Aorta (tissue), 5 donors: ENCODE results near the gene MACROD1. TPM values are rescaled to one million over a fixed set of nuclear protein-coding genes. Genes with fewer than 3 reads are reported as not detected.

Experiments used
- ATAC-seq: fragments of 200-7000 bp; cut with Tn5 transposase; one replicate; pipeline ENCODE4 v1.9.1; 2022; ENCODE audit warnings: moderate library complexity; ENCODE audit not compliant: low FRiP score
- DNase-seq, 2 donors: peaks; one replicate each; pipeline ENCODE4 v3.0.0-alpha.2; 2020
- H3K27ac ChIP-seq, 2 donors: one replicate each; pipeline ENCODE4 v1.5.1; 2013; ENCODE audit warnings: low read length in 2 of 2, mild to moderate bottlenecking in 2 of 2, moderate library complexity in 2 of 2, control low read depth in 1 of 2, inconsistent platforms in 1 of 2, low read depth in 1 of 2
- H3K27me3 ChIP-seq, 2 donors: one replicate each; pipeline ENCODE4 v1.6.1; 2013; ENCODE audit warnings: control low read depth in 1 of 2, low read length in 1 of 2, mild to moderate bottlenecking in 1 of 2, moderate library complexity in 1 of 2; ENCODE audit not compliant: insufficient read depth in 2 of 2, control insufficient read depth in 1 of 2
- H3K36me3 ChIP-seq, 2 donors: one replicate each; pipeline ENCODE4 v1.6.1; 2013; ENCODE audit warnings: control low read depth in 1 of 2, low read length in 1 of 2, mild to moderate bottlenecking in 1 of 2; ENCODE audit not compliant: insufficient read depth in 2 of 2, control insufficient read depth in 1 of 2
- H3K4me1 ChIP-seq, 2 donors: one replicate each; pipeline ENCODE4 v1.6.1; 2013; ENCODE audit warnings: low read length in 2 of 2, control low read depth in 1 of 2, mild to moderate bottlenecking in 1 of 2, moderate library complexity in 1 of 2; ENCODE audit not compliant: insufficient read depth in 2 of 2, control insufficient read depth in 1 of 2
- H3K4me3 ChIP-seq, 2 donors: one replicate each; pipeline ENCODE4 v1.5.1; 2013; ENCODE audit warnings: low read length in 2 of 2, control low read depth in 1 of 2, mild to moderate bottlenecking in 1 of 2
- H3K9me3 ChIP-seq: one replicate; pipeline ENCODE4 v1.6.1; 2013; ENCODE audit warnings: mild to moderate bottlenecking, low read length; ENCODE audit not compliant: control insufficient read depth
- WGBS, 2 donors: extraction: QIAGEN DNeasy Blood & Tissue Kit; methylation state at CpG; one replicate each; pipeline ENCODE4 v1.1.7; 2013; 5-methylcytosine and 5-hydroxymethylcytosine counted together
- intact Hi-C, 2 donors: fragments of 100-400 bp; cut with DNase I; formaldehyde crosslinking; loops; one replicate each; pipeline versions ENCODE4 v1.14.2 to v1.15.0; 2022
- polyA plus RNA-seq, 2 donors: library from polyadenylated mRNA; stranded (reverse); fragments of 200-250 nt; gene quantifications; one replicate each; pipeline ENCODE4 v1.2.3, GENCODE V29; 2013
- total RNA-seq, 2 donors: library from RNA; stranded (reverse); fragmentation: NEBNext Ultra II Directional; extraction: Animal tissue kit (Norgen Biotek cat#: 25700); gene quantifications; one replicate each; pipeline ENCODE4 v1.2.1, GENCODE V29; 2021
- donor health status: healthy with polysubstance abuse.
- donor health status: Bipolar disorder and iron deficiency.
- donor health status: DM: no; HTN: no; CAD: no.
- donor health status: DM: no; HTN: no; CAD: no.
- donor health status: DM: yes; HTN: yes; CAD: no.

MACROD1 gene
- total and polyA plus RNA-seq, 4 donors = 12.7 to 125 (median 65.2) TPM

DNA sequence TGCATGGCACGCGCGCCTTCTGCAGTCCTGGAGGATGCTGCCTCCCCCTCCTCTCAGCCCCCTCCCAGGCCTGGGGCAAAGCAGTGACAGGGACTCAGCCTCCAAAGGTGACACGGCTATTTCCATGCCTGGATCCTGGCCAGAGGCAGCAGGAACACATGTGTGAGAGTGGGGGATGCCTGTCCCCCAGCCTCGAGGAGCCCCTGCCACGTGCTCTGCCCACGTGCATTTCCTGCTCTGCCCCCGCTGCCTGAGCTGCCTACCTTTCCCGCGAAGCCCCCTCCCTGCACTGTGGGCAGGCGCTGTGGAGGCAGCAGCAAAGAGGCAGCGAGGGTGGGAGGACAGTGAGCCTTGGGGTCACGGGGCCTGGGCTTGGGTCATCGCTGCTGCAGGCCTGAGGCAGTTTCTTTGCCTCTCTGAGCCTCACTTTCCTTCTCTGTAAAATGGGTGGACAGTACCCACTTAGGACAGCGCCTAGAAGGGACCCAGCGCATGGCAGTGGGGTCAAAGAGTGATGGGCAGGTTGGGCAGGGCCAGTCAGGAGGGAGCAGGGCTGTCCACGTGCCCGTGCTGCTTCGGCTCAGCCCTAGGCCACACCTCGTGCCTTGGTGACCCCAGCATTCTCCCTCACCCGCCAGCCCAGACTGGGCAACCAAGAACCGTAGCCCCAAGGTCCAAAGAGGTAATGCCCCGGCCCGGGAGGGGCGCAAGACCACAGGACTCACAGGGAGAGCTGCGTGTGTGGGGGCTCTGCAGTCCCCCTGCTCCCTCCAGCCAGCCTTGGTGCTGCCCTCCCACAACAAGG lies 81.6 kb downstream of the MACROD1 start:
- intact Hi-C loops = no loop called here
- ATAC-seq = no peak
- 85 to 90% methylated on average over 26 of the region's 26 CpGs for WGBS, 2 donors

GRCh38 chr11:64083398-64084080 lies 82.4 kb downstream of the MACROD1 start:
- 84 to 85% methylated on average over 26 to 28 of the region's 28 CpGs for WGBS, 2 donors
- intact Hi-C loops = no loop called here
- no peak overlapping the region for H3K27ac ChIP-seq
- no peaks in the 10 kb centered on the region for H3K9me3 ChIP-seq
- no peaks in the 10 kb centered on the region for H3K4me1 ChIP-seq
- no peak for ATAC-seq
- H3K36me3 ChIP-seq = no peaks in the 10 kb centered on the region
- H3K27me3 ChIP-seq = no peaks in the 10 kb centered on the region
- no peak overlapping the region for H3K4me3 ChIP-seq
- DNase-seq = no peak

More for the DNA sequence above, 81.6 kb downstream of the MACROD1 start:
- H3K27me3 ChIP-seq = no peaks in the 10 kb centered on the region
- DNase-seq = no peak
- H3K9me3 ChIP-seq = no peaks in the 10 kb centered on the region
- H3K4me3 ChIP-seq = no peak overlapping the region
- H3K27ac ChIP-seq = no peak overlapping the region
- no peaks in the 10 kb centered on the region for H3K36me3 ChIP-seq
- no peaks in the 10 kb centered on the region for H3K4me1 ChIP-seq

- Histone ChIP-seq H3K27ac (no peak overlapping the region), H3K9me3 (no peaks in the 10 kb centered on the region), H3K4me3 (no peak overlapping the region), H3K4me1 (no peaks in the 10 kb centered on the region), H3K27me3 (no peaks in the 10 kb centered on the region), H3K36me3 (no peaks in the 10 kb centered on the region)
- DNase-seq = no peak
- WGBS, 2 donors = 73 to 80% methylated on average over 27 of the region's 27 CpGs
- intact Hi-C loops = no loop called here
- ATAC-seq = no peak
Observed at GRCh38 chr11:64081745-64082442, 84.0 kb downstream of the MACROD1 start.

GRCh38 chr11:64080390-64080789 lies 85.5 kb downstream of the MACROD1 start:
- Histone ChIP-seq H3K27ac (no peak overlapping the region), H3K27me3 (no peaks in the 10 kb centered on the region), H3K4me1 (no peaks in the 10 kb centered on the region), H3K4me3 (no peak overlapping the region), H3K9me3 (no peaks in the 10 kb centered on the region), H3K36me3 (no peaks in the 10 kb centered on the region)
- DNase-seq (no peak), ATAC-seq (no peak)
- intact Hi-C loops = no loop called here
- 88% methylated on average over 10 of the region's 10 CpGs for WGBS, 2 donors

- Histone ChIP-seq H3K36me3 (no peaks in the 10 kb centered on the region), H3K9me3 (no peaks in the 10 kb centered on the region), H3K27me3 (no peaks in the 10 kb centered on the region), H3K4me1 (no peaks in the 10 kb centered on the region), H3K4me3 (no peak overlapping the region), H3K27ac (no peak overlapping the region)
- WGBS, 2 donors = 77 to 82% methylated on average over 13 of the region's 13 CpGs
- DNase-seq (no peak), ATAC-seq (no peak)
- intact Hi-C loops = no loop called here
Observed at GRCh38 chr11:64078905-64079304, 87.0 kb downstream of the MACROD1 start.

- no peaks in the 10 kb centered on the region for H3K4me1 ChIP-seq
- DNase-seq (no peak), ATAC-seq (no peak)
- H3K36me3 ChIP-seq = no peaks in the 10 kb centered on the region
- 83 to 88% methylated on average over 11 of the region's 11 CpGs for WGBS, 2 donors
- H3K27ac ChIP-seq = no peak overlapping the region
- H3K9me3 ChIP-seq = no peaks in the 10 kb centered on the region
- no peaks in the 10 kb centered on the region for H3K27me3 ChIP-seq
- intact Hi-C loops = no loop called here
- H3K4me3 ChIP-seq = no peak overlapping the region
Observed at GRCh38 chr11:64078284-64078683, 87.6 kb downstream of the MACROD1 start.

GRCh38 chr11:64077607-64078006 lies 88.3 kb downstream of the MACROD1 start:
- ATAC-seq = no peak
- H3K36me3 ChIP-seq = no peaks in the 10 kb centered on the region
- intact Hi-C loops = no loop called here
- H3K27me3 ChIP-seq = no peaks in the 10 kb centered on the region
- no peak overlapping the region for H3K4me3 ChIP-seq
- H3K27ac ChIP-seq = no peak overlapping the region
- WGBS, 2 donors = 90 to 91% methylated on average over 12 of the region's 12 CpGs
- H3K9me3 ChIP-seq = no peaks in the 10 kb centered on the region
- H3K4me1 ChIP-seq = no peaks in the 10 kb centered on the region
- no peak for DNase-seq

DNA sequence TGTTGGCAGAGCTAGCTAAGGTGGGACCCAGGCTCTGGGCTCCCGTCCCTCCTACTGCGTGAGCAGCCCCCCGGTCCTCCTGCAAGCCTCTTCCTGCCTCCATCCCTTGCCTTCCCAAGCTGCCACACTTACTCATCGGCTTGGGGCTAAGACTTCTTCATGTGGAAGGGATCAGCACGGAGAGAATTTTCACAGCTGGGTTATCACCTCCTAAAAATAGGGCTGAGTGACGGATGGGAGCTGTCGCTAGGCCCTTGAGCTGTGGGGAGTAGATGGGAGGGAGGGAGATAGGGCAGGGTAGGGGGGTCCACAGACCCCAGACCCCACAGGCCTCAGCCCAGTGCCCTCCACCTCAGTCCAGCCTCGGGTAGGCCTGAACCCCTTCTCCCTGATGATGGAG lies 89.2 kb downstream of the MACROD1 start:
- H3K27ac ChIP-seq = no peak overlapping the region
- no peaks in the 10 kb centered on the region for H3K36me3 ChIP-seq
- 78 to 81% methylated on average over 8 of the region's 8 CpGs for WGBS, 2 donors
- H3K4me1 ChIP-seq = no peaks in the 10 kb centered on the region
- H3K27me3 ChIP-seq = no peaks in the 10 kb centered on the region
- H3K9me3 ChIP-seq = no peaks in the 10 kb centered on the region
- DNase-seq = no peak
- ATAC-seq = no peak
- no peak overlapping the region for H3K4me3 ChIP-seq
- intact Hi-C loops = no loop called here
